HEK293T (cell line): ENCODE measurements around the gene HECA.

Experiments
- BHLHE40 ChIP-seq: fragments of 450-650 bp; IDR thresholded peaks from 2 replicates; pipeline ENCODE4 v1.6.1; 2016; ENCODE audit warnings: mild to moderate bottlenecking, moderate library complexity, borderline replicate concordance
- CTBP1 ChIP-seq: fragments of 450-650 bp; IDR thresholded peaks from 2 replicates; pipeline ENCODE4 v1.6.1; 2016; ENCODE audit warnings: borderline replicate concordance
- FOXK2 ChIP-seq: fragments of 450-650 bp; IDR thresholded peaks from 2 replicates; pipeline ENCODE4 v1.6.1; 2016; ENCODE audit warnings: mild to moderate bottlenecking
- FOXM1 ChIP-seq: fragments of 450-650 bp; IDR thresholded peaks from 2 replicates; pipeline ENCODE4 v1.6.1; 2017; ENCODE audit warnings: mild to moderate bottlenecking, borderline replicate concordance

- TF ChIP-seq CTBP1 (no peak), FOXK2 (no peak), BHLHE40 (no peak), FOXM1 (no peak)
Measured at GRCh38 chr6:139149383-139149782, 14.5 kb downstream of the HECA start.
